Gastroesophageal sphincter (tissue), 3 donors: ENCODE measurements around the gene TMCC1.

Experiments
- EP300 ChIP-seq: sonication (generic); formaldehyde crosslinking; IDR thresholded peaks from one replicate; pipeline ENCODE4 v1.6.1; 2017; ENCODE audit warnings: antibody characterized with exemption, mild to moderate bottlenecking
- POLR2AphosphoS5 ChIP-seq: sonication (generic); formaldehyde crosslinking; IDR thresholded peaks from one replicate; pipeline ENCODE4 v1.6.1; 2017; ENCODE audit warnings: antibody characterized with exemption
- TF ChIP-seq, protein P1 (sequence below), 4 experiments: fragments of 200-600 bp in 2 of 4; fragments of 450-650 bp in 2 of 4; sonication (generic) in 1 of 4; IDR thresholded peaks; one replicate each; pipeline ENCODE4 v1.5.1; 2017 to 2019; ENCODE audit warnings: antibody characterized with exemption in 4 of 4, mild to moderate bottlenecking in 2 of 4, moderate library complexity in 2 of 4

DNA sequence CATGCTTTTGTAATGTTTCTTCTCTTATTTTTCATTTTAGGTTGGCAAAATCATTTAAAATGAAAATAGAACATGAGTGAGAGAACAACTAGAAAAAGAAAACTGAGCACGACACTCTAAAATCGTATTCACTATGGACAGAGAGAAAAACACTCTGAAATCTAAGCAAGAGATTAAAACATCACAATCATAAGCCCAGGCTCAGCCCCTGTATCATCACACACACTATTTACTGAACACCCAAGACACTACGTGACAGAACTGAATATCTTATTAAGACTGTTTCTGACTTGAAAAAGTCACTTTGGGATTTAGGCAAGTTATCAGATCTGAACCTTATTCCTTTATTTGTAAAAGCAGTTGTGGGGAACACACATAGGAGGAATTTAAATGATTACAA, 204.5 kb downstream of the TMCC1 start:
- TF ChIP-seq, protein P1, sequence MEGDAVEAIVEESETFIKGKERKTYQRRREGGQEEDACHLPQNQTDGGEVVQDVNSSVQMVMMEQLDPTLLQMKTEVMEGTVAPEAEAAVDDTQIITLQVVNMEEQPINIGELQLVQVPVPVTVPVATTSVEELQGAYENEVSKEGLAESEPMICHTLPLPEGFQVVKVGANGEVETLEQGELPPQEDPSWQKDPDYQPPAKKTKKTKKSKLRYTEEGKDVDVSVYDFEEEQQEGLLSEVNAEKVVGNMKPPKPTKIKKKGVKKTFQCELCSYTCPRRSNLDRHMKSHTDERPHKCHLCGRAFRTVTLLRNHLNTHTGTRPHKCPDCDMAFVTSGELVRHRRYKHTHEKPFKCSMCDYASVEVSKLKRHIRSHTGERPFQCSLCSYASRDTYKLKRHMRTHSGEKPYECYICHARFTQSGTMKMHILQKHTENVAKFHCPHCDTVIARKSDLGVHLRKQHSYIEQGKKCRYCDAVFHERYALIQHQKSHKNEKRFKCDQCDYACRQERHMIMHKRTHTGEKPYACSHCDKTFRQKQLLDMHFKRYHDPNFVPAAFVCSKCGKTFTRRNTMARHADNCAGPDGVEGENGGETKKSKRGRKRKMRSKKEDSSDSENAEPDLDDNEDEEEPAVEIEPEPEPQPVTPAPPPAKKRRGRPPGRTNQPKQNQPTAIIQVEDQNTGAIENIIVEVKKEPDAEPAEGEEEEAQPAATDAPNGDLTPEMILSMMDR (IDR thresholded peaks at IDR 0.05), result no peak
- TF ChIP-seq EP300, result no peak
- no peak for TF ChIP-seq POLR2AphosphoS5
